GM21360 (cell line): ENCODE data around the gene AP2A2.

Experiments used
- ATAC-seq: cut with Tn5 transposase; IDR thresholded peaks from one replicate; pipeline ENCODE4 v1.9.1; 2021; ENCODE audit warnings: mild to moderate bottlenecking, moderate library complexity; ENCODE audit not compliant: unreplicated experiment

The AP2A2 gene

DNA sequence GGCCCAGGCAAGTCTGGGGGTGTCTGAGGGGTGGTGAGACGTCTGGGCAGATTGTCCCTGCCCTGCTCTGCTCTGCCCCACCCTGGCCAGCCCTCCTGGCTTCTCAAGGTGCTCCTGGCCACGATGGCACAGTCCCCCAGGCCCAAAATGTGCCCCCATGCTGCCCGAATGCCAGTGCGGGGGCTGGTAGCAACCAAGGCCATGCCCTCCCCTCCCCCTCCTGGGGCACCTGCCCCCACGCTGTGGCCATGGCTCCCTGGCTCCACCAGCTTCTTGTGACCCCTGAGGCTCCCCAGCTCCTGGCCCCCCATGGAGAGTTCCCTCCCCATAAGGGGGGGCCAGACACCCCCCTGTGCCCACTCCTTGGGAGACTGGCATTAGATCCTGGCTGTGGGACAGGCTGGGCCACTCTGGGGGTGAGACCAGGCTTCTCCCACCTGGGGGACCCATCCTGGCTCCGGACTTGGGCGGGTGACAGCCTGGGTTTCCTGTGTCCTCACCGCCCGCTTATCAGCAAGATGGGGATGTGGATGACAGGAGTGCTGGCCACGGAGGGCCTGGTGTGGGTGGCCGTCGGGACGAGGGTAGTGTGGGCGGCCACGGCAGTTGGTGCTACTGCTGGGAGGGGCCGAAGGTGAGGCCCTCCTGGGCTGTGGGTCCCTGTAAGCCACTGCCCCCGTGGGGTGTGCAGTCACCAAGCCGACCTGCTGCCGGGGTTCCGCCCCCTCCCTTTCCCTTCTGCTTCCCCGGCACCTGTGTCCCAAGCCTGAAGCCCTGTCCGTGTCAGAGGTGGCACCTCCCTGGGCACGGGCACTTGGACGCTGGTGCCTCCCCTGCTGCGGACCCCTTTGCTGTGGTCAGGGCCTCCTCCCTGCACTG lies 126.7 kb downstream of the AP2A2 start:
- ATAC-seq, result no peak

DNA sequence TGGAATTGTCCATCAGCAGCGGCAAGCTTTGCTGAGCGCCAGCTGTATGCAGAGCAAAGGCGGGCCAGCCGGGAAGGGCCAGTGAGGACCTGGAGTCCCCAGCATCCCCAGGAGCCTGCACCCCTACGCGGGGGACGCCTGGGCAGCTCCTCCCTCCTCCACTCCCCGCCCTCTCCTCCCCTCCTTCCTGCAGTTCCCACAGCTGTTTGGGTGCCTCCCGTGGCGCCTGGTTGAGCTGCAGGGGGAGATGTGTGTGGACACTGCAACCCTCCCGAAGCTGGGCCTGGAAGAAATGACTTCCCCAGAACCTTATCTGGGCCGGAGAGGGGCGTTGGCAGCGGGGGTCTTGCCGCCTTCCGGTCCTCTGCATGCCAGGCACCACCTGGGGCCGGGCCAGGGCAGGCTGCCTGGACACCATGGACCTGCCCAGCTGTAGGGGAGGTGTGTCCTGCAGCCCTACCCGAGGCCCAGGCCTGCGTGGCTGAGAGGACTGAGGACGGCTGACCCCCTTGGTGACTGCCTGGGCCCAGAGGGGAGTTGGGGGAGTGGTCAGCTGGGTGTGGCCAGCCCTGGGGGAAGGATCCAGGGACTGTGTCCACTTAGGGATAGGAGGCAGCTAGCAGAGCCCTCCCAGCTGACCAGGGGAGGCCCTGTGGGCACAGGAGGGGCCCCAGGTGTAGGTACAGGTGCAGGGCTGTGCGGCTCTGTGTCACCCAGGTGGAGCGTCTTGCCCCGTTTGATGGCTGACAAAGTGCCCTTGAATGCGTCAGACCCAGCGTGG lies 127.6 kb downstream of the AP2A2 start:
- no peak for ATAC-seq

DNA sequence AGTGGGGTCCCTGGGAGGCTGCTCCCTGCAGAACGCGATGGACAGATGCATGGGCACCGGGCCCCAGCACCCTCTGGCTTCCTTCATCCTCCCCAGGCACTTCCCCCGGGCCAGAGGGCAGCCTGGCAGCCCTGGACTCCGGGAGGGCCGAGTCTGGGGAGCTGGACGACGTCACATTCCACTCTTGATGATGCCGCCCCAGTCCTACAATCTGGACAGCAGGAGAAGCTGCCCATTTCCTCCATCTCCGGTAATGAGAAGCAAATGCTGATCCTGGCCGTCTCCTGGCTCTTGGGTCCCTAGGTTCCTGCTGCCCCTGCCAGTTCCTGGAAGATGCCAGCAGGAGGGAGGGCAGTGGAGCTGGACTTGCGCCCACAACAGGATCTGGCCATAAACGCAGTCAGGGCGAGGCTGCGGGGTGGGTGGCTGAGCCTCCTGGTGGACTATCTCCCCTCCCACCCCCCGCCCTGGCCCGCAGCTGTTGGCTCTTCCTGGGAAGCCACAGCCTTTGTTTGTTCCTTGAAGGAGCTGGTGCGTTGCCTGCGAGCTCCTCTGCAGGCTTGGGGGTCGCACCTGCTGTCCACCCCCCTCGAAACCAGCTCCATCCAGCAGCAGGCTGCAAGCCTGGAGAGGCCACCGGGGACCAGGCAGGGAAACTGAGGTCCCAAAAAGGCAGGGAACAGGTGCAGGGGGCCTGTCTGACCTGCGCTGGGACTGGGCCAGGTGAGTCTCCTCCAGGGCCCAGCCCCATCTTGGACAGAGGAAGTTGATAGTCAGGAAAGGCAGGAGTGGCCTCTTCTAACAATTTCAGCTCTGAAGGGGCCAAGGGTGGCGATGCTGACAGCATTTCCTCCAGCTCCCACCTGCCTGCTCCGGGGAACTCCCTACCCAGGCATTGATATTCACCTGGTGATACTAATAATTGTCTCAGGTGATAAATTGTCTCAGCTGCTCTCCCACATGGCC lies 128.8 kb downstream of the AP2A2 start:
- ATAC-seq, result no peak

DNA sequence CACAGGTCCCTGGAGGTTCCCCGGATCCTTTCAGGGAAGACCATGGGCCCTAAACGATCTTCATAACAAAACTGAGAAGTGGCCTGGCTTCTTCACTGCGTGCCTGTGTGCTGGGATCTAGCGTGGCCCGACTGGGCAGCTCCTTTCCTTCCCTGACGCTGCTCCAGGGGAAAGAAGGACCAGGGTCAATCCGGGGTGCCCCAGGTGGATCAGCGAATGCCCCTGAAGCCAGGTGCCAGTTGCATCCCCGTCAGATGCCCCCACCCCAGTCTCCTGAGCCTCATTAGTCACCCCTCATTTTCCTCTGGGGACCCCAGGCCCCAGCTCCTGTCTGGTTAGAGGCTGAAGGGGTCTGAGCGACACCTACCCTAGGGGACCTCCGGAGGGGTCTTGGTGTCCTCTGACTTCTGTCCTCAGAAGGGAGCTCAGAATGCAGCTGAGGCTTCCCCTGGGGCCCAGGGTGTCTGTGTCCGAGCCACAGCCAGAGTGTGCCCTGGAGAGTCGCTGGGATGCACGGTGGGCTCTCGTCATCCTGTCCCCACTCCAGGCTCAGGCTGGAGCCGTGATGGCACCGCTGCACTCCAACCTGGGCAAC lies 129.5 kb downstream of the AP2A2 start:
- no peak for ATAC-seq

DNA sequence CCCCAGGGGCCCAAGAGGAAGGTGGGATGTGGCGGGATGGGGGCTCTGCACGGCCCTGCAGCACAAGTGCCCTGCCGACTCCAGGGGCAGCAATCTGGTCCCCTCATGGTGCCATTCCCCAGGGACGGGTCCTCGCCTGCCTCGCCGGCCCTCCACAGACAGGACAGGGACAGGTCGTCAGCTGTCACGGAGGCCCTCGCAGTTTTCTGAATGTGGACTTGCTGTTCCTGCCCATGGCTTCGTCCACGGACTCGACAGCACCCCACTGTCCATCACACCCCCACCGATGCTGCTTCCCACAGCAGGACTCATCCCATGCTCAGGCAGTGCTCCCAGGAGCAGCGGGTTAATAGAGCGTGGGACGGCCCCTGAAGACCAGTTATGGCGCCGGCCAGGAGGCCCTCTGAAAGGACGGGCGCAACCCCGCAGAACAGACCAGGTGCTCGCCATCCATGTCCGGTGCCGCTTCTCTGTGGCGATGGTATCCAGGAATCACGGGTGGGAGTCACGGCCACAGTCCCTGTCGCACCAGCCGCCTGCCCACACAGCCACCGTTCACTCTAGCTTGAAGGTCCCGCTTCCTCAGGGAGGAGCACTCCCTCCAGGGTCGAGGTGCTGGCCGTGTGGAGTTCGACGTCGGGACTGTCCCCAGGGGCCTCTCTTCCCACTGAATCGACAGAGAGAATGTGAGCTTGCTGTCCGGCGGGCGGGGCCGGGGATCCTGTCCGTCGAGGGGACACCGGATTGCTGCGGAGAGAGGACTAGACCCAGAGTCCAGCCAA lies 130.5 kb downstream of the AP2A2 start:
- no peak for ATAC-seq

DNA sequence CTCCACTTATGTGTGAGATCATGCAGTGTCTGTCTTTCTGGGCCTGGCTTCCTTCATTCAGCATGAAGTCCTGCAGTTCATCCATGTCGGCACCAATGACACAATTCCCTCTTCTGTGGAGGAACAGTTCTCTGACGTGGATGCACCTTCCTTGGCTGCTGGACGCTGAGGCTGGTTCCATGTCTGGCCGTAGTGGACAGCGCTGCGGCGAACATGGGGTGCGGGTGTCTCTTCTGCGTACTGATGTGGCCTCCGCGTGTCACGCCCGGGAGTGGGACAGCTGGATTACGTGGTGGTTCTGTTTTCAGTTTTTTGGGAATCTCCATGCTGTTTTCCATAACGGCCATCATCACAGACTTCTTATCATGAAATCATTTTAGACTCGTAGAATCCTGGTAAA lies 132.1 kb downstream of the AP2A2 start:
- no peak for ATAC-seq

DNA sequence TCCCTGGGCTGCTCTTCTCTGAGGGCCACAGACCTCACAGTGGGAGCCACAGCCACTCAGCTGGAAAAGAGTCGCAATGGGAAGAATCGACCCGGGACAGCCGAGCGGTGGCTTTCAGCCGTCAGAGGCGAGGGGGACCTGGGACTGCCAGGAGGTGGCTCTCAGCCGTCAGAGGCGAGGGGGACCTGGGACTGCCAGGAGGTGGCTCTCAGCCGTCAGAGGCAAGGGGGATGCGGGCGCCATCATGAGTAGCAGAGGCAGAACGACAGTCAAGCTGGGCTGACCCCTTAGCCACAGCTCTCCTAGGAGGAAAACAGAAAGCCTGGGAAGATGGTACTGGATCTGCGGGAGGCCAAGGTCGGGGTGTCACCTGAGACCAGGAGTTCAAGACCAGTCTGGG lies 134.1 kb downstream of the AP2A2 start:
- no peak for ATAC-seq

DNA sequence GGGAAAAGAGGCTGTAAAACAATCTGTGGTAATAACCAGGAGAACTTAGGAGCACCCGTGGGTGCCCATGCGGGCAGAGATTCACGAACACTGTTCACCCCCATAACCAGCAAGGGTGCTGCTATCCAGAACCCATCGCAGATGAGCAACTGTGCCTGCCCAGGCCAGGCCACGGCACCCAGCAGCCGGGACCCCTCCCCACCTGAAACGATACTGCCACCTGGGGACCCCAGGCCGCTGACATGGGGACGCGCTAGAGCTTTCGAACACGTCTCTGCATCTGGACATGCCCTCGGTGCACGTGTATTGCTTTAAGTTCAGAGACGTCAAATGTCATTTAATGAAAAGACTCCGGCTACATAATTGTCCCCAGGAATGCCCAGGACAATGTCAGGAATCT lies 134.7 kb downstream of the AP2A2 start:
- no peak for ATAC-seq

DNA sequence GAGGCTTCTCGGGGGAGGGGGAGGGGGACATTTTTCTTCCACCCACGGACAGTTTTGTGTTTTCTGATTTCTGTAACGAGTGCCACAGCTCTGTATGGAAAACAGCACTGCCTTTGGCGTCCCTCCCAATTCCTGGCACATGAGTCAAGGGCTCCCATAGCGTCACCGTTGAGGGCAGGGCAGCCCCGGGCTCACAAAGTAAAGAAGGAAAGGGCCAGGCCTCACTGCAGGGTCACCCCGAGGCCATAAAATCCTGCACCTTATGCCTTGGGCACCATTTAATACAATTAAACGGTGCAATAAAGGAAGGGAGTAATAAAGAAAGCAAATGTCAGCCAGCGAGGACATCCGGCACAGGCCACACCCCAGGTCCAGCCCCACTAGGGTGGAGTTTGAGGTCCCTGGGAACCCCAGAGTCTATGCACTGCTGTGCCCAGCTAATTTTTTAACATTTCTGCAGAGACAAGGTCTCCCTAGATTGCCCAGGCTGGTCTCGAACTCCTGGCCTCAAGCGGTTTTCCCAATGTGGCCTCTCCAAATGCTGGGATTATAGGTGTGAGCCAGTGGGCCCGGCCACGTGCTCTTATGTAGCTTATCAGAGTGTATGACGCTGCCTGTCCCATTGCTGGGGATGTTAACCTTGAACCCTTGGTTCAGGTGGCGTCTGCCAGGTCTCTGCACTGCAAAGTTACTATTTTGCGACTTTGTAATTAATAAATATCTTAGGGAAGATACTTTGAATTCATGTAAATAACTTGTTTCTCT lies 135.4 kb downstream of the AP2A2 start:
- ATAC-seq, result no peak
